ENCODE results near the gene C5orf22.

GRCh38 chr5:31574772-31575171 lies 42.7 kb downstream of the C5orf22 start:
- TF ChIP-seq ZNF10 (tag by site-specific recombination; IDR thresholded peaks at IDR 0.05) = no peak
- no peak for TF ChIP-seq ZNF791 (tag by site-specific recombination; IDR thresholded peaks at IDR 0.05)

Data from HEK293 (cell line).